Measurements from ENCODE around the gene PHC1.

GRCh38 chr12:8911606-8912268 lies 2.6 kb upstream of the PHC1 start:
- TF ChIP-seq CTCF (conservative IDR thresholded peaks at IDR 0.05; ENCODE audit: low read length) = no peak
- TF ChIP-seq EZH2phosphoT487 (IDR thresholded peaks at IDR 0.05; ENCODE audit: borderline replicate concordance, low read depth, low read length) = no peak
